Neural cell (in vitro differentiated cells): Measurements from ENCODE around the gene SPCS3. TPM values are rescaled to one million over a fixed set of nuclear protein-coding genes. Genes with fewer than 3 reads are reported as not detected.
"Not testable (repeated sequence)": the region's sequence is repeated elsewhere in the genome, so short reads cannot be mapped to it uniquely, and the experiment has no call there.

Experiments used
- H2AFZ ChIP-seq: fragments of 200-600, 300-800 bp; sonication (generic), shearing (Covaris generic); 2 replicates; pipeline ENCODE4 v1.6.0; 2014; ENCODE audit warnings: low read depth, mild to moderate bottlenecking, antibody characterized with exemption, low read length, moderate library complexity
- H3F3A ChIP-seq: fragments of 200-600 bp; shearing (Covaris generic); 2 replicates; pipeline ENCODE4 v1.6.1; 2016; ENCODE audit warnings: mild to moderate bottlenecking, moderate library complexity, mixed read lengths, antibody characterized with exemption, low read length; ENCODE audit not compliant: insufficient read depth, poor library complexity, severe bottlenecking
- H3K27ac ChIP-seq: fragments of 200-600, 300-800 bp; sonication (generic), shearing (Covaris generic); 2 replicates; pipeline ENCODE4 v1.5.1; 2014; ENCODE audit warnings: mild to moderate bottlenecking, low read length, moderate library complexity
- H3K27me3 ChIP-seq: fragments of 300-800, 200-600 bp; sonication (generic), shearing (Covaris generic); 2 replicates; pipeline ENCODE4 v1.6.0; 2014; ENCODE audit warnings: mild to moderate bottlenecking, low read depth, low read length, moderate library complexity; ENCODE audit not compliant: insufficient read depth
- H3K36me3 ChIP-seq: fragments of 300-800, 200-600 bp; sonication (generic), shearing (Covaris generic); 2 replicates; pipeline ENCODE4 v1.5.1; 2014; ENCODE audit warnings: mild to moderate bottlenecking, antibody characterized with exemption, low read length, moderate library complexity; ENCODE audit not compliant: insufficient read depth
- H3K4me2 ChIP-seq: fragments of 300-800, 200-600 bp; sonication (generic), shearing (Covaris generic); 2 replicates; pipeline ENCODE4 v1.6.0; 2014; ENCODE audit warnings: mild to moderate bottlenecking, low read length
- H3K4me3 ChIP-seq: fragments of 300-800, 200-600 bp; sonication (generic), shearing (Covaris generic); 2 replicates; pipeline ENCODE4 v1.5.1; 2014; ENCODE audit warnings: mild to moderate bottlenecking, low read length, moderate library complexity
- H3K79me2 ChIP-seq: fragments of 200-600 bp; shearing (Covaris generic); replicated peaks from 2 replicates; pipeline ENCODE4 v1.6.0; 2014; ENCODE audit warnings: mild to moderate bottlenecking, low read length, moderate library complexity; ENCODE audit not compliant: insufficient read depth
- H3K9ac ChIP-seq: fragments of 300-800, 200-600 bp; sonication (generic), shearing (Covaris generic); 2 replicates; pipeline ENCODE4 v1.6.1; 2016; ENCODE audit warnings: mild to moderate bottlenecking, low read length, mixed read lengths
- H3K9me2 ChIP-seq: fragments of 200-600 bp; shearing (Covaris generic); 2 replicates; pipeline ENCODE4 v1.6.1; 2016; ENCODE audit warnings: mild to moderate bottlenecking, low read length, mixed read lengths; ENCODE audit not compliant: insufficient read depth
- H3K9me3 ChIP-seq: fragments of 200-600, 300-800 bp; sonication (generic), shearing (Covaris generic); 2 replicates; pipeline ENCODE4 v1.6.1; 2016; ENCODE audit warnings: mild to moderate bottlenecking, mixed run types, low read length, moderate library complexity, mixed read lengths
- H4K20me1 ChIP-seq: fragments of 200-600 bp; shearing (Covaris generic); 2 replicates; pipeline ENCODE4 v1.6.1; 2016; ENCODE audit warnings: mild to moderate bottlenecking, mixed run types; ENCODE audit not compliant: insufficient read depth
- CTCF ChIP-seq: fragments of 450-650 bp; IDR thresholded peaks from 2 replicates; pipeline ENCODE4 v1.5.1; 2014; ENCODE audit warnings: antibody characterized with exemption, mild to moderate bottlenecking, moderate library complexity; ENCODE audit not compliant: poor library complexity, severe bottlenecking
- EP300 ChIP-seq: fragments of 450-650 bp; conservative IDR thresholded peaks from 2 replicates; pipeline ENCODE4 v1.6.1; 2014; ENCODE audit warnings: antibody characterized with exemption, mild to moderate bottlenecking, moderate library complexity; ENCODE audit not compliant: poor library complexity, severe bottlenecking
- EZH2 ChIP-seq: fragments of 200-600, 300-800 bp; shearing (Covaris generic), sonication (generic); IDR thresholded peaks from 2 replicates; pipeline ENCODE4 v1.6.1; 2014; ENCODE audit warnings: antibody characterized with exemption, low read length, borderline replicate concordance, mild to moderate bottlenecking; ENCODE audit not compliant: insufficient read depth, poor library complexity, severe bottlenecking
- MXI1 ChIP-seq: fragments of 450-650 bp; conservative IDR thresholded peaks from 2 replicates; pipeline ENCODE4 v1.6.1; 2014; ENCODE audit warnings: antibody characterized with exemption, mild to moderate bottlenecking; ENCODE audit not compliant: poor library complexity, severe bottlenecking
- POLR2AphosphoS5 ChIP-seq: IDR thresholded peaks from 2 replicates; pipeline ENCODE4 v1.6.1; 2012
- RAD21 ChIP-seq: fragments of 450-650 bp; conservative IDR thresholded peaks from 2 replicates; pipeline ENCODE4 v1.6.1; 2014; ENCODE audit warnings: antibody characterized with exemption, mild to moderate bottlenecking, moderate library complexity
- REST ChIP-seq: IDR thresholded peaks from 2 replicates; pipeline ENCODE4 v1.6.1; 2012; ENCODE audit warnings: borderline replicate concordance
- SMC3 ChIP-seq: fragments of 450-650 bp; conservative IDR thresholded peaks from 2 replicates; pipeline ENCODE4 v1.6.1; 2014; ENCODE audit warnings: antibody characterized with exemption, mild to moderate bottlenecking, moderate library complexity; ENCODE audit not compliant: poor library complexity
- TAF1 ChIP-seq: IDR thresholded peaks from 2 replicates; pipeline ENCODE4 v1.6.1; 2012; ENCODE audit warnings: low read depth
- polyA plus RNA-seq: library from polyadenylated mRNA; depleted of rRNA; stranded (reverse); fragments of >200 nt; gene quantifications from 2 replicates; pipeline ENCODE4 v1.2.3, GENCODE V29; 2014

SPCS3 gene
- polyA plus RNA-seq, 1 donor from 2014 or later: 104 TPM

GRCh38 chr4:176345346-176345745 is 25.6 kb downstream of the SPCS3 start:
- not testable (repeated sequence) for H3K27me3 ChIP-seq, H4K20me1 ChIP-seq, H3K36me3 ChIP-seq, H3K27ac ChIP-seq, H3K9ac ChIP-seq, H3K4me2 ChIP-seq, H3K9me3 ChIP-seq, H3K79me2 ChIP-seq, H3F3A ChIP-seq, H2AFZ ChIP-seq, H3K4me3 ChIP-seq, H3K9me2 ChIP-seq

- not testable (repeated sequence) for H3K27me3 ChIP-seq, H3K4me2 ChIP-seq, H4K20me1 ChIP-seq, H3K4me3 ChIP-seq, H3K9me3 ChIP-seq, H3K9ac ChIP-seq, H3K27ac ChIP-seq, H3K9me2 ChIP-seq, H3K79me2 ChIP-seq, H3K36me3 ChIP-seq, H2AFZ ChIP-seq, H3F3A ChIP-seq
Observed at GRCh38 chr4:176346836-176347235, 27.1 kb downstream of the SPCS3 start.

GRCh38 chr4:176350671-176351070 is 30.9 kb downstream of the SPCS3 start:
- H3K9me2 ChIP-seq: no peaks in the 10 kb centered on the region
- H3K4me3 ChIP-seq: no peak overlapping the region
- H3K9me3 ChIP-seq: no peaks in the 10 kb centered on the region
- H3K79me2 ChIP-seq: no peaks in the 10 kb centered on the region
- H3K27me3 ChIP-seq: no peaks in the 10 kb centered on the region
- no peaks in the 10 kb centered on the region for H4K20me1 ChIP-seq
- H3K36me3 ChIP-seq: no peaks in the 10 kb centered on the region
- H3K27ac ChIP-seq: no peak overlapping the region
- no peak overlapping the region for H3K9ac ChIP-seq
- H3K4me2 ChIP-seq: no peak overlapping the region
- no peaks in the 10 kb centered on the region for H3F3A ChIP-seq
- TF ChIP-seq MXI1 (no peak), CTCF (no peak), POLR2AphosphoS5 (no peak), RAD21 (no peak), EZH2 (no peak), EP300 (no peak), TAF1 (no peak), REST (no peak), SMC3 (no peak)
- H2AFZ ChIP-seq: no peak overlapping the region
